ENCODE measurements around the gene ATXN1. TPM values are rescaled to one million over a fixed set of nuclear protein-coding genes. Genes with fewer than 3 reads are reported as not detected.

The ATXN1 gene
- total RNA-seq, 2 donors from 2014 or later: 121 to 135 TPM

DNA sequence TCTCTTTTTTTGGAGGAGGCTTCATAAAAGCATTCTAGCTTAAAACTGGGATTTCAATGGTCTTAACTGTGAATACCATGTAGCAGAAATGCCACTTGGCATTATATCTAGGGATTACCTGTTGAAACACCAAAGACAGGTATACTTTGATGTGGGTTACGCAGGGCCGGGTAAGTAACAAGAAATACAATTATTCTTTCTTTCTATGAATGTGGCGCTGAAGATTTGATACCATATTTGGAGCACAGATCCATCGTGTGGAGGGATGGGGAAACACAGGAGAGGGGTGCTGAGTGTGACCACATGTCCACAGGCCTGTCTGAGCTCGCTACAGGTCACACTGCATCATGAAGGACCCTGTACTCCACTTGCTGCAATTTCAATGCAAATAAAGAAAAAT lies 265.1 kb downstream of the ATXN1 start:
- H3K27me3 Mint-ChIP-seq: no peaks in the 10 kb centered on the region
- peak overlapping the region; percentile 53 for H3K27ac Mint-ChIP-seq
- peaks cover 33% of the 10 kb centered on the region for H3K4me1 Mint-ChIP-seq

DNA sequence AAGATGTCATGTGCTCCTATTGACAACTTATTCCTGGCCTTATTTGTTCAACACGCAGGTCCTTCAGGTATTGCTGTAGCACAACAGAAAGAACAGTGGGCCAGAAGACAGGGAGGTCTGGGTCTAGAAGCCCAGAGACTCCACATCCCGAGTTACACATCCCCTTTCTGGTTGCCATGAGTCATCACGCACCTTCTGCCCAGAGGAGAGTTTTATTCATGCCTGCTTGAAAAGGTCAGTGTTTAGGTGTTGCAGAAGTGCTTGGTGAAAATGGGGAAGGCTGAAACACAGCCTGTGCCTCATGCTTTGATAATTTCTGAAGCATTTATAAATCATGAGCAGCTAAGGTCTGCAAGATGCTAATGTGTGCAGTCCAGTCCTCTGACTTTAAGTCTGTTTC lies 266.5 kb downstream of the ATXN1 start:
- Mint-ChIP-seq H3K4me3 (no peak overlapping the region), H3K36me3 (ENCODE audit: low read depth) (no peaks in the 10 kb centered on the region), H3K27me3 (no peaks in the 10 kb centered on the region), H3K27ac (peak overlapping the region; percentile 74), H3K4me1 (peaks cover 39% of the 10 kb centered on the region)
- no peaks in the 10 kb centered on the region for H3K9me3 ChIP-seq (ENCODE audit: control insufficient read depth, low read length, poor library complexity, severe bottlenecking)
- ATAC-seq: no peak
- no peak for DNase-seq

More for the DNA sequence above, 265.1 kb downstream of the ATXN1 start:
- no peaks in the 10 kb centered on the region for H3K9me3 ChIP-seq (ENCODE audit: control insufficient read depth, low read length, poor library complexity, severe bottlenecking)
- ATAC-seq (peak; percentile 68), DNase-seq (no peak)
- H3K4me3 Mint-ChIP-seq: no peak overlapping the region
- H3K36me3 Mint-ChIP-seq (ENCODE audit: low read depth): no peaks in the 10 kb centered on the region

DNA sequence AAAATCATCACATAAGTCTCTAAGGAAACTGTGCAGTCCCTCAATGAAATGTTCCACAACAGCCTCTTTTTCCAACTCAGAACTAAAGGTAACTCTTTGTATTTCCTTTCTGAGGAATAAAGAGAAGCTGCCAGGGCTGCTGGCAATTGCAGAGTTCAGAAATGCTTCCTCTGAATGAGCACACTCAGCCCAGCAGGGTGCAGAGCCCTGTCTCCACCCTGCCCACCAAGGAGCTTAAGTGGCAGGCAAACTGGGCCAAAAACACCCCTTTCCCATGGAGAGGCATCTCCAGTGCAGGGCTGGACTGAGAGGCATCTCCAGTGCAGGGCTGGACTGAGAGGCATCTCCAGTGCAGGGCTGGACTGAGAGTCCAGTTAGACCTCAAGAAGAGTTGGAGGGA lies 267.5 kb downstream of the ATXN1 start:
- no peaks in the 10 kb centered on the region for H3K9me3 ChIP-seq (ENCODE audit: control insufficient read depth, low read length, poor library complexity, severe bottlenecking)
- Mint-ChIP-seq H3K36me3 (ENCODE audit: low read depth) (no peaks in the 10 kb centered on the region), H3K27ac (peak overlapping the region; percentile 53), H3K27me3 (no peaks in the 10 kb centered on the region), H3K4me3 (no peak overlapping the region), H3K4me1 (peaks cover 45% of the 10 kb centered on the region)
- DNase-seq (no peak), ATAC-seq (no peak)

DNA sequence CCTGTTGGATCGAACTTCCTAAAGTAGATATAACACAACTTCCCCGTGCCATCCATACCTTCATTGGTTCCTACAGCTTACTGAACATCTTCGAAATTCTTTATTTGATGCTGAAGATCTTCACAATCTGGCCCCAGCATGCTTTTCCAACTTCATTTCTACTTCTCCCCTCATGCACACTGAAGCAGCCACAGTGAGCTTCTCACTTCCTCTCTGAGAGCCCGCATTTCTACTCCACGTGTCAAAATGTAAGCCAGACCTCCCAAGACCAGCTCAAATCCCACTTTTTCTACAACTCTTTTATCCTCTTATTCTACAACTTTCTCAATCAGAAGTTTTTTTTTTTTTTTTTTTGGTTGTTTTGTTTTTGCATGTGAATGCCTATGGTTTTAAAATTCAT lies 268.1 kb downstream of the ATXN1 start:
- ATAC-seq (no peak), DNase-seq (no peak)
- Mint-ChIP-seq H3K27ac (peak overlapping the region; percentile 53), H3K36me3 (ENCODE audit: low read depth) (no peaks in the 10 kb centered on the region), H3K4me3 (no peak overlapping the region), H3K4me1 (peaks cover 49% of the 10 kb centered on the region), H3K27me3 (no peaks in the 10 kb centered on the region)
- no peaks in the 10 kb centered on the region for H3K9me3 ChIP-seq (ENCODE audit: control insufficient read depth, low read length, poor library complexity, severe bottlenecking)

DNA sequence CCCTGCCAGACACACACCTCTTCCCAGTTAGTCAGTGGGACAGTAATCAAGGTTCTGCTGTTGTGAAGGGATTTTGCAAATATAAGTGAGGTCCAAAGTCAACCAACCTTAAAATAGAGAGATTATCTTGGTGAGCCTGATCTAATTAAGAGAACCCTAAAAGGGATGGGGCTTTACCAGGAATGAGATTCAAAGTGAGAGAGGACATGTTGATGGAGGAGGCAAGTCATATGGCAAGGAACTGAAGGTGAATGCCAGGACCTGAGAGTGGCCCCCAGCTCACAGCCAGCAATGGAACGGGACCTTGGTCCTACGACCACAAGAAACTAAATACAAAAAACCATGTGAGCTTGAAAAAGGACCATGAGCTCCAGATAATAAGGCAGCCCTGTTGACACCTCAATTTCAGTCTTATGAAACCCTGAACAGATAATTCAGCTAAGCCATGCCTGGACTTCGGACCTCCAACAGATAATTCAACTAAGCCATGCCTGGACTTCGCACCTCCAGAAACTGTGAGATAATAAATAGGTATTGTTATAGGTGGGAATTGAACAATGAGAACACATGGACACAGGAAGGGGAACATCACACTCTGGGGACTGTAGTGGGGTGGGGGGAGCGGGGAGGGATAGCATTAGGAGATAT lies 269.5 kb downstream of the ATXN1 start:
- H3K4me1 Mint-ChIP-seq: peaks cover 54% of the 10 kb centered on the region
- H3K27me3 Mint-ChIP-seq: no peaks in the 10 kb centered on the region
- DNase-seq: no peak
- no peaks in the 10 kb centered on the region for H3K9me3 ChIP-seq (ENCODE audit: control insufficient read depth, low read length, poor library complexity, severe bottlenecking)
- H3K36me3 Mint-ChIP-seq (ENCODE audit: low read depth): no peaks in the 10 kb centered on the region
- no peak for ATAC-seq
- H3K27ac Mint-ChIP-seq: no peak overlapping the region
- no peak overlapping the region for H3K4me3 Mint-ChIP-seq

DNA sequence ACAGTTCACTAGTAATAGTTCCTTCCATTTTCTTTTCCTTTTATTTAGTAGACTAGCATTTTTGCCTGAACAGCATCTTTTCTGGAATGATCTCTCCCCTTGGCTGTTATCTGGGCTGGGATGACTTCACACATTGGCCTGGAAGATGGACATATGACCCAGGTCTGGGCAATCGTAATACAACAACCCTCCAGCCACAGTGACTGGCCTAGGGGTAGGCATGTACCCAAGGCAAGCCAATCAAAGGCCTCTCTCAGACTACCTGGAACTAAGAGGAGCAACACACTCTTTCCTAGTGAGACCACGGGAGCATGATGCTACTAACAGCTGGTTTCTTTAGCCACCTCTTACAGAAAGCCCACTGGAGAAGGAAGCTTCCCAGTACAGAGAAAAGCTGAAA lies 270.6 kb downstream of the ATXN1 start:
- H3K27ac Mint-ChIP-seq: peak overlapping the region; percentile 98
- no peaks in the 10 kb centered on the region for H3K36me3 Mint-ChIP-seq (ENCODE audit: low read depth)
- ATAC-seq: no peak
- no peaks in the 10 kb centered on the region for H3K27me3 Mint-ChIP-seq
- peaks cover 60% of the 10 kb centered on the region for H3K4me1 Mint-ChIP-seq
- no peaks in the 10 kb centered on the region for H3K9me3 ChIP-seq (ENCODE audit: control insufficient read depth, low read length, poor library complexity, severe bottlenecking)
- no peak for DNase-seq
- H3K4me3 Mint-ChIP-seq: no peak overlapping the region

DNA sequence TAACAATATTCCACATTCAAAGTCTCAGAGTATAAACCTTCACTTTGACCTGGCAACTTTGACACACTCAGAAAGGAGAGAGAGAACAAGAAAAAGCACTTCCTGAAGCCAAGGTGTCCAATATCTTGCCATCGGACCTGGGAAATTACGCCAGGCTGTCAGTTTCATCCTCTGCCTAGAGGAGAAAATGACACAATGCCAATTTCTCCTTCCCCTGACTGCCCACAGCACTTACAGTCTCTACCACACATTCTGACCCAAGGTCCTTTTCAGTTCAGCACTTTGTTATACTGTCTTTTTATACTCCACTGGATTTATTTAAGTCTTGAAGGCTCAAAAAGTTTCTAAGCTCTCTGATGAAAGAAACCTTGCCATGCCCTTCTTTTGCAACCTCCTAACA lies 272.4 kb downstream of the ATXN1 start:
- H3K9me3 ChIP-seq (ENCODE audit: control insufficient read depth, low read length, poor library complexity, severe bottlenecking): no peaks in the 10 kb centered on the region
- Mint-ChIP-seq H3K4me3 (no peak overlapping the region), H3K27me3 (no peaks in the 10 kb centered on the region), H3K36me3 (ENCODE audit: low read depth) (peaks cover 3% of the 10 kb centered on the region), H3K4me1 (peaks cover 64% of the 10 kb centered on the region), H3K27ac (peak overlapping the region; percentile 98)
- DNase-seq (no peak), ATAC-seq (no peak)

DNA sequence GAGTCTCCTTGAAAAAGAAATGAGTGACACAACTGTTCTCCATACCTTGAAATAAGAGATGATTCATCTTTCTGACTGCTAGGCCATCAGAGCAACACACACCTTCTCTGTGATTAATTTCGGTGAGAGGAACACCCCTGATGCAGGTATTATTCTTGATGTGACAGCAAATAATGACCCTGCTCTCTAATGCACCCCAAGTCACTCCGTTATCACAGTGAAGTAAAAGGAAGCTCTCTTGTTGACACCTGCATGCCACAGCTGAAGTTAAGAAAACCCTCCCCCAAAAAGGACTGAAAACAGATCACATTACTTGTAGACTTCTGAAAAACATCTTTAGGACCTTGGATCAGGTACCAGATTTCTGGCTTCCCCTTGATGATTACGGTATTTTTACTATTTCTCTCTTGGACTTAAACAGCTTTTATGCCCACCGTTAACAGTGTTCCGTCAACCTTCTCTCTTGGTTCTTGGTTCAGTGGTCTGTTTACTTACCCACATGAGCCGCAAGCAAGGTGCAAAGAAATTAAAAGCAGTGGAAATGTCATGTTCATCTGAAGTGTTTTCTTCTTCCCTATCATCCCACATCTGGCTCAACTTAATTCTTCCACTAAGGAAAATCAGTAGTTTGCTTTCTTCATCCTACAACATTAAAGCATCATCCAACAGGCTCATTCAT lies 273.1 kb downstream of the ATXN1 start:
- no peak for DNase-seq
- Mint-ChIP-seq H3K4me3 (peak overlapping the region; percentile 58), H3K4me1 (peaks cover 68% of the 10 kb centered on the region), H3K36me3 (ENCODE audit: low read depth) (peaks cover 3% of the 10 kb centered on the region), H3K27ac (peak overlapping the region; percentile 98), H3K27me3 (no peaks in the 10 kb centered on the region)
- no peaks in the 10 kb centered on the region for H3K9me3 ChIP-seq (ENCODE audit: control insufficient read depth, low read length, poor library complexity, severe bottlenecking)
- ATAC-seq: peak; percentile 32

DNA sequence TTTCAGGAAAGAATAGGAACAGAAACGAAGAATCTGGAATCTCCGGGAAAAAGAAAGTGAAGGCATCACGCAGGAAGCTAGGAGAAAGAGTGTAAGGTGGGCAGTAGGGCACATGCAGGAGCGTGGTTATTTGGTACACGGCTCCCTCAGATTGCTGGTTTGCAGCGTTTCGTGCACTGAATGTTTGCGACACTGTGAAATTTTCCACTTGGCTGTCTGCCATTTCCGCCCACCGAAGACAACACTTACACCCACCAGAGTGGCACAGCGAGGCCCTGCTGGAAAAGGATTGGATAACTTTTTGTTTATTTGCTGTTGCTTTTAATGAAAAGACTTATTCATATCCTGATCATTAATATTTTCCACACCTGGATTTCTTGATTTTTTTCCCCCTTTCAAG lies 274.6 kb downstream of the ATXN1 start:
- H3K9me3 ChIP-seq (ENCODE audit: control insufficient read depth, low read length, poor library complexity, severe bottlenecking): no peaks in the 10 kb centered on the region
- H3K4me3 Mint-ChIP-seq: peak overlapping the region; percentile 79
- peaks cover 69% of the 10 kb centered on the region for H3K4me1 Mint-ChIP-seq
- DNase-seq (no peak), ATAC-seq (no peak)
- H3K27me3 Mint-ChIP-seq: no peaks in the 10 kb centered on the region
- H3K36me3 Mint-ChIP-seq (ENCODE audit: low read depth): peaks cover 5% of the 10 kb centered on the region
- H3K27ac Mint-ChIP-seq: peak overlapping the region; percentile 98

DNA sequence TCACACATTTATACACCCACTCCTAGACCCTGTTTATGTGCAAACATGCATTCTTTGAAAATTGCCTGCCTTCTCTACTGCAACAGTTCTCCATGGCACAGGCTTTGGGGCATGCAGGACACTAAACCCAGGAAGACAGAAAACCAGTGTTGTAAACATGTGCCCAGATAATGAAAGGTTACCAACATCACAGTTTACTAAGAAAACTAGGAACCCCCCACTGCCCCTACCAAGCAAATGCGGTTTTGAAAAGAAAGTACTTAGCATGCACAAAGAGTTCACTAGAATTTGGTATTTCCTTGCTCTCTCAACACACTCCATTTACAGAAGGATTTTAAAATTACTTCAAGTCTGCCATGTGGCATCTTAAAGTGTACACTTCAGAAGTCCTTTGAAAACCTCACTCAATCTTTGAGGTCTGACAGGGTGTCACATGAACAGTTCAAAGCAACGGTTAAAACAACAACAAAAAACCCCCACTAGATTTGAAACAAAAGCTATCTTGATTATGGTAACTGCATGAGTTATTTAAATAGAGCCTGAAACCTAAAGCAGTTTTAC lies 277.9 kb downstream of the ATXN1 start:
- ATAC-seq (peak; percentile 54), DNase-seq (no peak)
- Mint-ChIP-seq H3K36me3 (ENCODE audit: low read depth) (peaks cover 5% of the 10 kb centered on the region), H3K27me3 (no peaks in the 10 kb centered on the region), H3K4me3 (peak overlapping the region; percentile 72), H3K27ac (peak overlapping the region; percentile 98), H3K4me1 (peaks cover 64% of the 10 kb centered on the region)
- no peaks in the 10 kb centered on the region for H3K9me3 ChIP-seq (ENCODE audit: control insufficient read depth, low read length, poor library complexity, severe bottlenecking)

DNA sequence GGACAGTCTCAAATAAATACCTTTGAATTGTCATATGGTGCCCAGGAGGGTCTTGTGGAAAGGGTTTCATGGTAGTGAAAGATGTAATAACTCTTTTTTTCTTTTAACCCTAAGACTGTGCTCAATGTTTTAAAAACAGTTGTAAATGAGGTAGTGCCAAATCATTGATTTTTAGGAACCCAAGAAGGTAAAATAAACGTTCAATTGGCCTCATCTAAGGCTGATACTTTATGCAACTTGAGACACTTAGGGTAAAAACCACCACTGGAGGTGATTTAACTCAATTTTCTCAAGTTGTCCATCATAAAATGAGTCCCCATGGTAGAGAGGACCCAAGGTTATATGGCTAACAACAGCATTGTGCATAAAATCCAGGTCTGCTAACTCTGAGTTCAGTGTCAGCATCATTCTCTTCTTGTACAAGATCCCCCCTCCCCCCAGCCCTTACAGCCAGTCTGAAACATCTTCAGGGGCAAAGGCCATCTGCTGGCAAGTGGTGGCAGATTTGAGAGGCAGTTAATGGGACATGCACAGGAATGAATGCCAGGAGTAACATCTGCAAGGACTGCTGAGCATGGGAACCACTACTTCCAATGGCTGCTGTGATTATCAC lies 278.5 kb downstream of the ATXN1 start:
- no peaks in the 10 kb centered on the region for H3K9me3 ChIP-seq (ENCODE audit: control insufficient read depth, low read length, poor library complexity, severe bottlenecking)
- Mint-ChIP-seq H3K27ac (peak overlapping the region; percentile 98), H3K36me3 (ENCODE audit: low read depth) (peaks cover 5% of the 10 kb centered on the region), H3K27me3 (no peaks in the 10 kb centered on the region), H3K4me1 (peaks cover 58% of the 10 kb centered on the region), H3K4me3 (no peak overlapping the region)
- DNase-seq (no peak), ATAC-seq (no peak)

DNA sequence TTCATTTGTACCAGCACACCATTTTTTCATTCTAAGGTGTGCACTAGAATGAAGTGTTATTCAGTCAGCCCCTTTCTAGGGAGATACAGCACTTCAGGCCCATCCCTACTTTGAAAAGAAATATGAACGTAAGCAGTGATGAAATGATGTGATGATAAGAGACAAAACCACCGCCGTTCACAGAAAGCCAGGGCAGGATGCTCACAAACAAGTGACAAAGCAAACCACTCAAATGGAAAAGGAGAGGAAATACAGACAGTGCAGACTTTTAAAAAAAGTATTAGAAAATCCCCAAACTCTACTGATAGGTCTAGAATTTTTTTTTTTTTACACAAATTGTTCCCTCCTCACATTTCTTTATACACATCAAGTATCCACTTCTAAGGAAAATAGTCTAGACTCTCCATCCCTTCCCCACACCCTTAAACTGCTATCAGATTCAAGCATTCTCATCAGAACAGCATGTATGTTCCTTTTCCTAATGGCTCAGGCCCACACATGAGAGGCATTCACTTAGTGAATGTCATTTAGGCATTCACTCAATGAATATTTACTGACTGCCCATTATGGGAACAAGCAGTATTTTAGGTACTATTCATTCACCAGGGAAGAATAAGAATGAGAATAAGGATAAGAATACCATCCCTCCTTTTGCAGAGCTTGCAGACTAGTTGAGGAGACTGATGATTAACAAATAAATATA lies 279.4 kb downstream of the ATXN1 start:
- Mint-ChIP-seq H3K27ac (peak overlapping the region; percentile 98), H3K4me1 (peaks cover 51% of the 10 kb centered on the region), H3K36me3 (ENCODE audit: low read depth) (peaks cover 5% of the 10 kb centered on the region), H3K4me3 (peak overlapping the region; percentile 70), H3K27me3 (no peaks in the 10 kb centered on the region)
- H3K9me3 ChIP-seq (ENCODE audit: control insufficient read depth, low read length, poor library complexity, severe bottlenecking): no peaks in the 10 kb centered on the region
- ATAC-seq (peak; percentile 83), DNase-seq (peak; percentile 18 to 56 (median 40))
